GM19240 (cell line): Measurements from ENCODE around the gene FERMT1.
"Not testable (repeated sequence)": the region's sequence is repeated elsewhere in the genome, so short reads cannot be mapped to it uniquely, and the experiment has no call there.

Experiments
- DNase-seq: peaks from one replicate; pipeline ENCODE4 v3.0.0; 2011; ENCODE audit warnings: low spot score; ENCODE audit not compliant: insufficient read length

The FERMT1 gene

GRCh38 chr20:6070829-6071695 lies 51.8 kb downstream of the FERMT1 start:
- no peak for DNase-seq

GRCh38 chr20:6069669-6070068 lies 53.2 kb downstream of the FERMT1 start:
- DNase-seq, result no peak

GRCh38 chr20:6067763-6068318 lies 55.0 kb downstream of the FERMT1 start:
- no peak for DNase-seq

- no peak for DNase-seq
Observed at GRCh38 chr20:6066582-6066981, 56.2 kb downstream of the FERMT1 start.

GRCh38 chr20:6061544-6061943 lies 61.3 kb downstream of the FERMT1 start:
- no peak for DNase-seq

- DNase-seq, result no peak
Observed at GRCh38 chr20:6060213-6060612, 62.6 kb downstream of the FERMT1 start.

GRCh38 chr20:6058684-6059295 lies 64.0 kb downstream of the FERMT1 start:
- no peak for DNase-seq

- no peak for DNase-seq
Observed at GRCh38 chr20:6057691-6058090, 65.1 kb downstream of the FERMT1 start.

- no peak for DNase-seq
Observed at GRCh38 chr20:6057139-6057538, 65.7 kb downstream of the FERMT1 start.

GRCh38 chr20:6055981-6056569 lies 66.8 kb downstream of the FERMT1 start:
- DNase-seq, result no peak

GRCh38 chr20:6055161-6055783 lies 67.6 kb downstream of the FERMT1 start:
- no peak for DNase-seq

- DNase-seq, result not testable (repeated sequence)
Observed at GRCh38 chr20:6054689-6055051, 68.2 kb downstream of the FERMT1 start.

GRCh38 chr20:6053776-6054688 lies 68.8 kb downstream of the FERMT1 start, which contains the start of gene LRRN4:
Gene LRRN4 (minus strand): TSS chr20:6054060. CDS start chr20:6052799, 1,261 bp downstream.
- DNase-seq, result no peak

GRCh38 chr20:6053064-6053775 lies 69.6 kb downstream of the FERMT1 start:
- no peak for DNase-seq

GRCh38 chr20:6051505-6051904 lies 71.3 kb downstream of the FERMT1 start:
- no peak for DNase-seq

- DNase-seq, result no peak
Observed at GRCh38 chr20:6048391-6048790, 74.4 kb downstream of the FERMT1 start.

- no peak for DNase-seq
Observed at GRCh38 chr20:6046432-6046831, 76.4 kb downstream of the FERMT1 start.

- no peak for DNase-seq
Observed at GRCh38 chr20:6045566-6045965, 77.3 kb downstream of the FERMT1 start.

- no peak for DNase-seq
Observed at GRCh38 chr20:6044115-6044514, 78.7 kb downstream of the FERMT1 start.

GRCh38 chr20:6041808-6042265 lies 81.0 kb downstream of the FERMT1 start:
- DNase-seq, result no peak
